SK-N-SH treated with all-trans-retinoic acid at 6 μM for 48 hours (cell line): ENCODE results near the gene RPE.

Experiments used
- ATAC-seq: fragments of 200-7000 bp; cut with Tn5 transposase; 3 replicates; pipeline ENCODE4 v1.9.1; 2020; ENCODE audit warnings: mild to moderate bottlenecking, moderate library complexity
- ARNTL ChIP-seq: fragments of 450-650 bp; formaldehyde crosslinking; IDR thresholded peaks from 2 replicates; pipeline ENCODE4 v1.5.0; 2020; ENCODE audit warnings: low read depth, mild to moderate bottlenecking, moderate library complexity, borderline replicate concordance
- CREB5 ChIP-seq: fragments of 250-450 bp; sonication (Bioruptor Pico); IDR thresholded peaks from 2 replicates; pipeline ENCODE4 v1.5.1; 2020; ENCODE audit warnings: low read depth, mild to moderate bottlenecking, moderate library complexity
- CSDC2 ChIP-seq: fragments of 250-450 bp; sonication (Bioruptor Pico); IDR thresholded peaks from 2 replicates; pipeline ENCODE4 v1.5.0; 2020; ENCODE audit warnings: mild to moderate bottlenecking, moderate library complexity
- CSRNP3 ChIP-seq: fragments of 250-450 bp; sonication (Bioruptor Pico); IDR thresholded peaks from 2 replicates; pipeline ENCODE4 v1.5.1; 2021; ENCODE audit warnings: mild to moderate bottlenecking, moderate library complexity
- ESRRG ChIP-seq: fragments of 250-450 bp; sonication (Bioruptor Pico); IDR thresholded peaks from 2 replicates; pipeline ENCODE4 v1.6.1; 2021; ENCODE audit warnings: mild to moderate bottlenecking
- GLIS3 ChIP-seq: fragments of 250-450 bp; sonication (Bioruptor Pico); IDR thresholded peaks from 2 replicates; pipeline ENCODE4 v1.5.0; 2020; ENCODE audit warnings: mild to moderate bottlenecking, moderate library complexity
- ISL1 ChIP-seq: fragments of 250-450 bp; sonication (Bioruptor Pico); IDR thresholded peaks from 2 replicates; pipeline ENCODE4 v2.1.2; 2022; ENCODE audit warnings: mild to moderate bottlenecking, moderate library complexity
- OSR1 ChIP-seq: fragments of 250-450 bp; sonication (Bioruptor Pico); IDR thresholded peaks from 2 replicates; pipeline ENCODE4 v1.8.0; 2022; ENCODE audit warnings: moderate library complexity, mild to moderate bottlenecking, inconsistent platforms
- PATZ1 ChIP-seq: fragments of 250-450 bp; sonication (Bioruptor Pico); IDR thresholded peaks from 2 replicates; pipeline ENCODE4 v1.8.0; 2020; ENCODE audit warnings: mild to moderate bottlenecking, moderate library complexity, borderline replicate concordance
- PPARA ChIP-seq: fragments of 250-450 bp; sonication (Bioruptor Pico); IDR thresholded peaks from 2 replicates; pipeline ENCODE4 v1.5.0; 2020; ENCODE audit warnings: mild to moderate bottlenecking, borderline replicate concordance
- RARB ChIP-seq: fragments of 250-450 bp; sonication (Bioruptor Pico); IDR thresholded peaks from 2 replicates; pipeline ENCODE4 v1.8.0; 2021; ENCODE audit warnings: mild to moderate bottlenecking, moderate library complexity
- SNAI2 ChIP-seq: fragments of 250-450 bp; sonication (Bioruptor Pico); IDR thresholded peaks from 2 replicates; pipeline ENCODE4 v1.5.0; 2020; ENCODE audit warnings: mild to moderate bottlenecking, moderate library complexity
- TCF4 ChIP-seq: fragments of 250-450 bp; sonication (Bioruptor Pico); IDR thresholded peaks from 2 replicates; pipeline ENCODE4 v1.8.0; 2021; ENCODE audit warnings: mild to moderate bottlenecking, moderate library complexity, borderline replicate concordance
- TSHZ2 ChIP-seq: fragments of 250-450 bp; sonication (Bioruptor Pico); IDR thresholded peaks from 2 replicates; pipeline ENCODE4 v1.5.0; 2020; ENCODE audit warnings: mild to moderate bottlenecking, moderate library complexity
- ZC3H10 ChIP-seq: fragments of 250-450 bp; sonication (Bioruptor Pico); IDR thresholded peaks from 2 replicates; pipeline ENCODE4 v1.5.1; 2021; ENCODE audit warnings: mild to moderate bottlenecking, moderate library complexity
- ZFP3 ChIP-seq: fragments of 250-450 bp; sonication (Bioruptor Pico); IDR thresholded peaks from 2 replicates; pipeline ENCODE4 v1.5.0; 2020; ENCODE audit warnings: mild to moderate bottlenecking, moderate library complexity
- ZFP30 ChIP-seq: fragments of 450-650 bp; formaldehyde crosslinking; IDR thresholded peaks from 2 replicates; pipeline ENCODE4 v1.5.0; 2022; ENCODE audit warnings: mild to moderate bottlenecking, moderate library complexity
- ZNF565 ChIP-seq: fragments of 450-650 bp; formaldehyde crosslinking; conservative IDR thresholded peaks from 2 replicates; pipeline ENCODE4 v1.5.0; 2020; ENCODE audit warnings: low read depth, mild to moderate bottlenecking, moderate library complexity
- ZNF70 ChIP-seq: fragments of 450-650 bp; formaldehyde crosslinking; IDR thresholded peaks from 2 replicates; pipeline ENCODE4 v1.5.0; 2020; ENCODE audit warnings: mild to moderate bottlenecking, moderate library complexity
- ZNF8 ChIP-seq: fragments of 450-650 bp; formaldehyde crosslinking; IDR thresholded peaks from 2 replicates; pipeline ENCODE4 v1.5.0; 2020; ENCODE audit warnings: mild to moderate bottlenecking, moderate library complexity
- TF ChIP-seq, protein P1 (sequence below): fragments of 250-450 bp; sonication (Bioruptor Pico); IDR thresholded peaks from 2 replicates; pipeline ENCODE4 v1.8.0; 2021; ENCODE audit warnings: low read depth, mild to moderate bottlenecking, moderate library complexity, borderline replicate concordance

RPE gene

DNA sequence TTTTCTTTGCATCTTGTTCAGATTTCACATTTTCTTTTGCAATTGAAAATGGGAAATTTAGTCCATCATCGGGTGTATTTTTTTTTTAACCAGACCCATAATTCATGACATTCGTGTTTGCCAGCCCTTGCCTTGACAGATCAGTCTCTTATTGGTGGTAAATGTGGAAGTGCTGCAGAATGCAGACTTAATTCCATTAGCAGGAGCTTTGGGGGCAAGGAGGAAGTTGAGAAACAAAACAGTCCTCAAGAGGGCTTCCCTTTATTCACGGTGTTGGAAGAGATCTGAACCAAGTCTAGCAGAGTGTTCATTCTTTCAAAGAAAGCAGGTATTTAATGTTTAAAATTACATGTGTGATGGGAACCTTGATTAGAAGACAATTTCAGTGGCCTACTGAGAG is 16.6 kb upstream of the RPE start:
- no peak for TF ChIP-seq PATZ1 (CRISPR knock-in tag)
- TF ChIP-seq OSR1 (CRISPR knock-in tag): no peak
- TF ChIP-seq CREB5 (CRISPR knock-in tag): no peak
- TF ChIP-seq ZC3H10 (CRISPR knock-in tag): no peak
- no peak for TF ChIP-seq ZNF8
- TF ChIP-seq TCF4: no peak
- TF ChIP-seq SNAI2 (CRISPR knock-in tag): no peak
- no peak for TF ChIP-seq PPARA
- TF ChIP-seq ZFP3 (CRISPR knock-in tag): no peak
- no peak for TF ChIP-seq ZFP30
- no peak for TF ChIP-seq TSHZ2
- TF ChIP-seq ESRRG (CRISPR knock-in tag): no peak
- TF ChIP-seq, protein P1, sequence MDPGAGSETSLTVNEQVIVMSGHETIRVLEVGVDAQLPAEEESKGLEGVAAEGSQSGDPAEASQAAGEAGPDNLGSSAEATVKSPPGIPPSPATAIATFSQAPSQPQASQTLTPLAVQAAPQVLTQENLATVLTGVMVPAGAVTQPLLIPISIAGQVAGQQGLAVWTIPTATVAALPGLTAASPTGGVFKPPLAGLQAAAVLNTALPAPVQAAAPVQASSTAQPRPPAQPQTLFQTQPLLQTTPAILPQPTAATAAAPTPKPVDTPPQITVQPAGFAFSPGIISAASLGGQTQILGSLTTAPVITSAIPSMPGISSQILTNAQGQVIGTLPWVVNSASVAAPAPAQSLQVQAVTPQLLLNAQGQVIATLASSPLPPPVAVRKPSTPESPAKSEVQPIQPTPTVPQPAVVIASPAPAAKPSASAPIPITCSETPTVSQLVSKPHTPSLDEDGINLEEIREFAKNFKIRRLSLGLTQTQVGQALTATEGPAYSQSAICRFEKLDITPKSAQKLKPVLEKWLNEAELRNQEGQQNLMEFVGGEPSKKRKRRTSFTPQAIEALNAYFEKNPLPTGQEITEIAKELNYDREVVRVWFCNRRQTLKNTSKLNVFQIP: no peak
- no peak for TF ChIP-seq ISL1
- TF ChIP-seq RARB (CRISPR knock-in tag): no peak
- TF ChIP-seq GLIS3 (CRISPR knock-in tag): no peak
- TF ChIP-seq ARNTL (CRISPR knock-in tag): no peak
- no peak for TF ChIP-seq ZNF565
- TF ChIP-seq CSDC2 (CRISPR knock-in tag): no peak
- TF ChIP-seq CSRNP3 (CRISPR knock-in tag): no peak
- no peak for ATAC-seq

- TF ChIP-seq GLIS3 (CRISPR knock-in tag) (no peak), CREB5 (CRISPR knock-in tag) (no peak), ZC3H10 (CRISPR knock-in tag) (no peak), TCF4 (no peak), PATZ1 (CRISPR knock-in tag) (no peak), CSDC2 (CRISPR knock-in tag) (no peak), ZNF70 (CRISPR knock-in tag) (no peak), ESRRG (CRISPR knock-in tag) (no peak), TSHZ2 (no peak)
- TF ChIP-seq, protein P1: no peak
- TF ChIP-seq, all 23 proteins: peak for 0
- no peak for ATAC-seq
Measured at GRCh38 chr2:209986415-209986814, 16.0 kb upstream of the RPE start.
